NCI-H2171 treated with DMSO at 0.1 percent for 48 hours (cell line): ENCODE results near the gene CARD11.

ENCODE experiments used
- DNase-seq: peaks from one replicate; lab custom pipeline; 2025; lab: John Stamatoyannopoulos, UW

Gene CARD11

GRCh38 chr7:2982401-2982800 is 61.3 kb downstream of the CARD11 start:
- no peak for DNase-seq

DNA sequence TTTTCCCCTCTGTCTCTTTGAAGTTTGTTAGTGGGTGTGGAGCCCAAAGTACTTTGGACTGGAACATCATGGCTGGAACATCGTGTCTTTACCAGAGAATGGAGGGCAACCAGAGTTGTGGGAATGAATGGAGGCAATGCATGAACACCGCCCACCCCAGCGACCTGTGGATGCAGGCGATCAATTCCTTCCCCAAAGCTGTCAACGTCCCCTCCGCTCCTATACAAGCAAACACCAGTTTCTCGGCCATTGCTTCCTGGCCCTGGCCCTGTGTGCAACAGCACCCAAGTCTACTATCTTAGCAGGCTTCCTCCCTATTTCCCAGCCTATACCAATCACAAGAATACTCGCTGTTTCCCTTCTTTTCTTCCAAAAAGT is 62.6 kb downstream of the CARD11 start:
- DNase-seq: no peak

DNA sequence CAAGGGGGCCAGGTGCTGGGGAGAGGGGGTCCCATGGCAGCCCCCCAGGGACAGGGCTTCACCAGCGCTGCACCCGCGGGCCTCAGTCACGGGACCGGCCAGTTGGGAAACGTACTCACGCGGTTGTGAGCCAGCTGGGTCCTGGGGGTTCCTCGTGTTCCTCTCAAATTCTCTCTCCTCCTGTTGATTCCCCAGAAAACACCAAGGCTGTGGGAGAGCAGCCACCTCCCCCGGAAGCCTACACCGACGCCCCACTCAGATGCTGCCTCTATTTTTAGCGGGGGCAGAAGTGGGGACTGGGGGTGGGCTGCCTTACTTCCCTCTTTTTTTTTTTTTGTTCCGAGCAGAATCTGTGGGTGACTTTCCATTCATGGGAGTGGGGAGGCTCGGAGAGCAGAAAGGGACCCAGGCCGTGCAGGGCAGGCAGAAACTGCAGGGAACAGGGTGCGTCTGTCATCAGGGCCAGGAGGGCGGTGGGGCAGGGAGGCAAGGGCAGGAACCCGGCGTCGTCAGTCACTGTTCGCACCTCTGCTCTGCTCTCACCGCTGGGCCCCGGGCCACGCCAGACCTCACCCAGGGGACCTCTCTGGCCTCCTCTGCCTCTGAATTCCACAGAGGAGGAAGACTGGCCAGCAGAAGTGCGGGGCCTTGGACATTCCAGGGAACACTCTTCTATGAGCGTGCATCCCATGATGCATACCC is 63.1 kb downstream of the CARD11 start:
- no peak for DNase-seq

DNA sequence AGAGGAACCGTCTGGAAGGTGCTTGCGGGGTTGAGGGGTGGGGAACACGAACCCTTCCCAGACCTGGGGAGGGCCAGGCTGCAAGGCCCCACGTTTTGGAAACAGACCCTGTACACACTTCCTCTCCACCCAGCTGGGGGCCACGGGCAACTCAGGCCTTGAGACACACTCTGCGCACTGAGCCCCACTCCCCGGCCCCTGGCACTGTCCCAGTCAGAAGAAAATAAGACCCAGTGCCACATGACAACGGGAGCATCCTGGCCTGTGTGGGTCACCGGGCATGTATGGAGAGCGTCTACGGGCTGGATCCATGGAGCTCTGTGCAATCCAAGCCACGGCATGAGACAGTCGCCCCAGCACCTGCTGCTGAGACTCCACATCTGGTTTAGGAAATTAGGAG is 63.7 kb downstream of the CARD11 start:
- DNase-seq: no peak

DNA sequence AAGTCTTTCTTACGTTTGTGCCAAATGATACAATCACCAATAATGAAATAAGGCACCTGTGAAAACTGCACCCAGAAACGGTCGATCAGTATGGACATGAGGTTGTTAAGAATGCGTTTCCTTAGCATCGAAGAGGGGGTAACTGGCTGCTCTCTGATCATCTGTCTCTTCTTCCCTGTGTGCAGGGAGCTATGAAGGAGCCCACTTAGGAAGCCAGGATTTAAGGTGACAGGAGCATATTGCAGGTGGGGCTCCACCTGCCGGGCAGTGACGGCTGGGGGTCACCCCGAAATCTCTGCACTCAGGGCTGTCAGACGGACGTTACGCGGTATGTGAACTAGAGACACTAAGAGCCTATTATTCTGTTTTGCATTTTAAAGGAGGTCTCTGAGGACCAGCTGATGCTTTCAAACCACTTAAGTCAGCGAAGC is 64.5 kb downstream of the CARD11 start:
- no peak for DNase-seq

DNA sequence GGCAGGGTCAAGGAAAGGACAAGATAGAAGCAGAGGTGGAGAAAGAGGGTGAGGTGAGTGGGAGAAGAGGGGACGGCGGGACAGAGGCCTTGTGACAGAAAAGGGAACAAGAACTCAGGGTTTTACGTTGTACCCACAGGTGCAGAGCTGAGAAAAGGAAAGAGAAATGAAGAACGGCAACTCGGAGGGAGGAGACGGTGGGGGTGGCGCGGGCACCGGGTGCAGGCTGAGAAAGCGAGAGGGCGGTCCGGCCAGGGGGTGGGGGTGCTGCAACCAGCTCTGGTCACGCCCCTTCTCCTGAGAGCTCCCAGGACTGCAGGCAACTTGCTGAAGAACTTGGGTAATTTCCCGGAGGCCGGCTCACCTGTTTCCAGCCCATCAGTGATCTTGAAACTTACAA is 65.3 kb downstream of the CARD11 start:
- no peak for DNase-seq

DNA sequence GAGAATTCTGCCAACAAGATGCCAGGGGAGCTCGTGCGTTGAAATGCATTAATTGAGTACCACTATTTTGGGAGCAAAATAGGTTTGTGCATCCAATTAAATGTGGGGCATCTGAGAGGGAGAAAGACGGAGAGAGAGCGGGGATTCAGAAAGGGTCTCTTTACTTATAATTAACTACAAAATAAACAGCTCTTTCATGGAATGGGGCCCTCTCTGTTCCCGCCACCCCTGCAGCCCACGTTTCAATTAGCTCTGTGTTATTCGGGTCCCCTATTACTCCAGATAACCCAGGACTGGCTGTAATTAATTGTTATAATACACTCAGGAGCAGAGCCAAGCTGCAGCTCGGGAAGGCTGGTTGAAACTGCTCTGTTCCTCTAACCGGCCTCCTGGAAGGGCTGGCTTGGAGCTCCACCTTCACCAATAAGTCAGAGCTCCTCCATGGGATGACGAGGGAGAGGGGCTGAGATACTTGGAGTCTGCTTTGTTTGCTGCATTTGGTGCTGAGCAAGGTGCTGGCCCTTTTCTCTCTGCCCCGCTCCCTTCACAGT is 67.8 kb downstream of the CARD11 start:
- DNase-seq: no peak

GRCh38 chr7:2974093-2974819 is 69.4 kb downstream of the CARD11 start:
- no peak for DNase-seq

- DNase-seq: no peak
These were observed 70.9 kb downstream of the CARD11 start for GRCh38 chr7:2972835-2973161.

DNA sequence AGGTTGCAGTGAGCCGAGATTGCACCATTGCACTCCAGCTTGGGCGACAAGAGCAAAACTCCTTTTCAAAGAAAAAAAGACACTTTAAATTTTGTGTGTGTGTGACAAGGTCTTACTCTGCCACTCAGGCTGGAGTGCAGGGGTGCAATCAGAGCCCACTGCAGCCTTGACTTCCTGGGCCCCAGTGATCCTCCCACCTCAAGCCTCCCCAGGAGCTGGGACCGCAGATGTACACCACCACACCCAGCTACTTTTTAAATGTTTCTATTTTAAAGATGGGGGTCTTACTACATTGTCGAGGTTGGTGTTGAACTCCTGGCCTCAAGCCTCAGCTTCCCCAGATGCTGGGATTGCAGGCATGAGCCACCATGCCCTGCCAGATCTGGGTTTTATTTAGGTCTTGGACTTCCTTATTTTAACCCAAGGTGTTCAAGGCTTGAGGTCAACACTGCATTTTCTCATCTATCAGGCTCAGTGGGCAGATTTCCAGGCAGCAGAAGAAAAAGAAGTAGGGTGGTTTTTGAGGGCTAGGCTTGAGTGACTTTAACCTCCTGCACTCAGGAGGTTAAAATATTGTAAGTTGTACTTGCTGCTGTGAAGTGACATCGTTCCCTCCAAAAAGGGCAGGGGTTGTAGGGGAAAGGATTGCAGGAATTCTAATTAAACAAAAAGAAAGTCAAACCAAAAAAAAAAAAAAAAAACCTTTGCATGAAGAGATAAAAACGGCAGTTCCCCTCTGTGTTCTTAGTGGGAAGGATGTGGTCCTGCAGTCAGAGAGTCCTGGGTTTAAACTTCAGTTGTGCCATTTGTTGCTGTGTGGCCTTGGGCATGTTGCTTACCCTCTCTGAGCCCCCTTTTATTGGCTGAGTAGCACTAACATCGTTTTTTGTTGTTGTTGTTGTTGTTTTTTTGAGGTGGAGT is 71.5 kb downstream of the CARD11 start:
- DNase-seq: no peak

GRCh38 chr7:2970861-2971260 is 72.8 kb downstream of the CARD11 start:
- no peak for DNase-seq

GRCh38 chr7:2970307-2970664 is 73.4 kb downstream of the CARD11 start:
- DNase-seq: no peak

- DNase-seq: no peak
These were observed 74.0 kb downstream of the CARD11 start for GRCh38 chr7:2969398-2970306.

GRCh38 chr7:2968616-2969397 is 74.9 kb downstream of the CARD11 start:
- no peak for DNase-seq

- DNase-seq: no peak
These were observed 75.5 kb downstream of the CARD11 start for GRCh38 chr7:2968176-2968575.

- no peak for DNase-seq
These were observed 76.0 kb downstream of the CARD11 start for GRCh38 chr7:2967705-2968104.

- no peak for DNase-seq
These were observed 76.4 kb downstream of the CARD11 start for GRCh38 chr7:2967253-2967652.

DNA sequence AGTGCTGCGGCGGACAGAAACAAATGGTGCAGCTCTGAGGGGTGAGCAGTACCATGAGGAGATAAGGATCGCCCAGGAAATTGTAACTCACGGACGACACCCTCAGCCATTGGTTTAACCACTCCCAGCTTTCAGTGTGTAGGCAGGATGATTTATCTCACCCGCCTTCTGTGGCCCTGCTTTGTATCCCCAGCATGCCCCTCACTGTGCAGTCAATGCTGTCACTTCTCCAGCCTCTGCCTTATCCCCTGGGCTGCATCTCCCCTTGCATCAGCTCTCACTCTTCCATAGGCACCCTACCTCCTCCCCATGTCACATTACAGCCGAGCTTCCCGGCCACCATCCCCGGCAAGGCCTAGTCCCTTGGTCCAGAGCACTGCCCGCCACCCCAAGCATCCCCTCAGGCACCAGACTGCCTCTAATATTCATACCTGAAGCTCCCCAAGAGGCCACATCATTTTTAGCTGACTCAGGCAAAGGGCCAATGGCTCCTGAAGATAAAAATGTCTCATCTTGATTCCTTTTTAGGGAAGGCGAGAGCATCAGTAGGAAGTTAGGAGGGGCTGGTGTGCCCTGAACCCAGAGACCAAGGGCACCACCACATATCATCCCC is 77.1 kb downstream of the CARD11 start:
- DNase-seq: no peak

DNA sequence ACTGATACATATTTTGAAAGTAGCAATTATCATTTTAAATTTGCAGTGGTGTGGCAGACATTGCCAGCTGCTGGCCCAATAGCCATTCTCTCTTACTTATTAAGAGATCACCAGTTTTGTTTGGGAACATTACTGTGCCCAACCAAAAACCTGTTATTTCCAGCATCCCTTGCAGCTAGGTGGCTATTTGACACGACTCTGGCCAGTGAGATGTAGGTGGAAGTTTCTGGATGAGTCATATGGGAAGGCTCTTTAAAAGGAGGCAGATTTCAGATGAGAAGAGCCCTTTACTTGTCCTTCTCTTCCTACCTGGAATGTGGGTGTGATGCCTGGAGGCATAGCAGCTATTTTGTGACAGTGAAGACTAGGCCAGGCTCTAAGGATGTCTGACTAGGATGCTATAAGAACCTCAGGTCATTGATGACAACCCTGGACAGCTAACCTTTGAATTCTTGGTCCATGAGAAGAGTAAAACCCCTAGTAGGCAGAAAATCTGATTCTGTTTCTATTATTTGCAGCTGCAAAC is 77.9 kb downstream of the CARD11 start:
- no peak for DNase-seq

- peak; percentile 22 for DNase-seq
These were observed 78.4 kb downstream of the CARD11 start for GRCh38 chr7:2965301-2965700.
